Fibroblast of the aortic adventitia (primary cell): ENCODE data around the gene MDH2. TPM values are rescaled to one million over a fixed set of nuclear protein-coding genes. Genes with fewer than 3 reads are reported as not detected.
A peak's percentile ranks its signal among the peaks of the same experiment; 100 is the strongest.
"Not testable (repeated sequence)": the region's sequence is repeated elsewhere in the genome, so short reads cannot be mapped to it uniquely, and the experiment has no call there.

Experiments used
- DNase-seq: peaks from one replicate; pipeline ENCODE4 v3.0.0-alpha.2; 2010; ENCODE audit warnings: low read depth
- H3K4me3 ChIP-seq: 2 replicates; pipeline ENCODE4 v1.5.1; 2011; ENCODE audit warnings: low read depth, mild to moderate bottlenecking, control low read depth, low read length, moderate library complexity
- CTCF ChIP-seq: IDR thresholded peaks from 2 replicates; pipeline ENCODE4 v1.5.1; 2011; ENCODE audit warnings: mild to moderate bottlenecking, low read length, control low read depth, inconsistent platforms; ENCODE audit not compliant: insufficient read depth
- small RNA-seq: library from RNA; depleted of rRNA; stranded (forward); fragments of <200 nt; gene quantifications from one replicate; pipeline ENCODE3, GENCODE V24; 2012
- total RNA-seq: library from RNA; depleted of rRNA; stranded (reverse); fragments of >200 nt; gene quantifications from 2 replicates; pipeline ENCODE4 v1.2.3, GENCODE V29; 2012; ENCODE audit warnings: low replicate concordance

MDH2 gene
- total RNA-seq, 1 donor: 43.8 TPM

- TF ChIP-seq CTCF: peak; percentile 6
- H3K4me3 ChIP-seq: not testable (repeated sequence)
- peak; percentile 51 for DNase-seq
Measured at GRCh38 chr7:76101693-76102437, 54.0 kb downstream of the MDH2 start.

- H3K4me3 ChIP-seq, DNase-seq: not testable (repeated sequence)
Measured at GRCh38 chr7:76103788-76104187, 55.9 kb downstream of the MDH2 start.

- DNase-seq, H3K4me3 ChIP-seq: not testable (repeated sequence)
Measured at GRCh38 chr7:76106130-76106529, 58.2 kb downstream of the MDH2 start.

- H3K4me3 ChIP-seq: no peak overlapping the region
- DNase-seq: no peak
- TF ChIP-seq CTCF: no peak
Measured at GRCh38 chr7:76106893-76107292, 59.0 kb downstream of the MDH2 start.

GRCh38 chr7:76108540-76109233 is 60.8 kb downstream of the MDH2 start:
- peak; percentile 45 for DNase-seq
- no peak for TF ChIP-seq CTCF
- H3K4me3 ChIP-seq: no peak overlapping the region

GRCh38 chr7:76113042-76113630 is 65.2 kb downstream of the MDH2 start:
- H3K4me3 ChIP-seq, DNase-seq: not testable (repeated sequence)

GRCh38 chr7:76114742-76115141 is 66.8 kb downstream of the MDH2 start:
- DNase-seq, H3K4me3 ChIP-seq: not testable (repeated sequence)

Small RNA genes within 50 kb of the gene (small RNA-seq; reads per million reads assigned to genes)
- gene RNU6-863P: not detected

Other genes with a start within 250 kb of the MDH2 start
- gene CCL24, start 234.3 kb upstream of the MDH2 start, total RNA-seq: not detected in 2 replicates
- gene RHBDD2, start 169.1 kb upstream of the MDH2 start, total RNA-seq: 28.7 and 50.3 TPM in 2 replicates
- 35.2 and 40.7 TPM in 2 replicates for gene POR, start 133.0 kb upstream of the MDH2 start, total RNA-seq
- gene TMEM120A, start 53.5 kb upstream of the MDH2 start, total RNA-seq: 2.0 and 28.9 TPM in 2 replicates
- 22.2 and 33.2 TPM in 2 replicates for gene STYXL1, start 106 bp upstream of the MDH2 start, total RNA-seq
- 0.18 and 1.3 TPM in 2 replicates for gene SRRM3, start 153.8 kb downstream of the MDH2 start, total RNA-seq